Right lobe of liver (tissue), 4 donors: ENCODE data around the gene NPPC.

Experiments
- CTCF ChIP-seq, 4 donors: fragments of 200-600 bp in 3 of 4; fragments of 450-650 bp in 1 of 4; IDR thresholded peaks; one replicate each; pipeline versions ENCODE4 v1.5.1 to v1.8.0; 2016 to 2022; ENCODE audit warnings: antibody characterized with exemption in 4 of 4, mild to moderate bottlenecking in 2 of 4
- POLR2A ChIP-seq: fragments of 450-650 bp; IDR thresholded peaks from one replicate; pipeline ENCODE4 v1.6.1; 2017; ENCODE audit warnings: antibody characterized with exemption, mild to moderate bottlenecking
- donor health status: DM: no; HTN: no; CAD: no.
- donor health status: DM: no; HTN: no; CAD: no.
- donor health status: DM: no; HTN: yes; CAD: no.

GRCh38 chr2:231920795-231921194 lies 5.4 kb downstream of the NPPC start:
- TF ChIP-seq CTCF (IDR thresholded peaks at IDR 0.05) (no peak), POLR2A (no peak)
